ENCODE data around the gene GPRIN3.
"Not testable (repeated sequence)": the region's sequence is repeated elsewhere in the genome, so short reads cannot be mapped to it uniquely, and the experiment has no call there.

GRCh38 chr4:89254347-89254746, 53.3 kb downstream of the GPRIN3 start:
- not testable (repeated sequence) for TF ChIP-seq CTCF (conservative IDR thresholded peaks at IDR 0.05; ENCODE audit: low read depth in 2 of 2); POLR2AphosphoS5 (IDR thresholded peaks at IDR 0.05; ENCODE audit: low read depth); REST (IDR thresholded peaks at IDR 0.05; ENCODE audit: unreplicated experiment); EZH2 (IDR thresholded peaks at IDR 0.05; ENCODE audit: low read depth, unreplicated experiment); CREB1 (CRISPR knock-in tag; IDR thresholded peaks at IDR 0.05; ENCODE audit: low read depth); ZNF114 (CRISPR knock-in tag; IDR thresholded peaks at IDR 0.05)

All from GM23338 (cell line).